KBM-7 (cell line): ENCODE measurements around the gene MIEN1.
"Not testable (repeated sequence)": the region's sequence is repeated elsewhere in the genome, so short reads cannot be mapped to it uniquely, and the experiment has no call there.

ENCODE experiments used
- DNase-seq: peaks from one replicate; pipeline ENCODE4 v3.0.0-alpha.2; 2015
- in situ Hi-C: fragments of 300-500 bp; cut with MboI; formaldehyde crosslinking; loops from 2 replicates; pipeline ENCODE4 v1.14.3; 2020; ENCODE audit warnings: low sequenced_read_pairs, low pct_unique_long_range_greater_than_20kb, mixed read lengths

The MIEN1 gene

GRCh38 chr17:39742856-39743436 lies 12.6 kb upstream of the MIEN1 start:
- in situ Hi-C loops = no loop called here
- no peak for DNase-seq

DNA sequence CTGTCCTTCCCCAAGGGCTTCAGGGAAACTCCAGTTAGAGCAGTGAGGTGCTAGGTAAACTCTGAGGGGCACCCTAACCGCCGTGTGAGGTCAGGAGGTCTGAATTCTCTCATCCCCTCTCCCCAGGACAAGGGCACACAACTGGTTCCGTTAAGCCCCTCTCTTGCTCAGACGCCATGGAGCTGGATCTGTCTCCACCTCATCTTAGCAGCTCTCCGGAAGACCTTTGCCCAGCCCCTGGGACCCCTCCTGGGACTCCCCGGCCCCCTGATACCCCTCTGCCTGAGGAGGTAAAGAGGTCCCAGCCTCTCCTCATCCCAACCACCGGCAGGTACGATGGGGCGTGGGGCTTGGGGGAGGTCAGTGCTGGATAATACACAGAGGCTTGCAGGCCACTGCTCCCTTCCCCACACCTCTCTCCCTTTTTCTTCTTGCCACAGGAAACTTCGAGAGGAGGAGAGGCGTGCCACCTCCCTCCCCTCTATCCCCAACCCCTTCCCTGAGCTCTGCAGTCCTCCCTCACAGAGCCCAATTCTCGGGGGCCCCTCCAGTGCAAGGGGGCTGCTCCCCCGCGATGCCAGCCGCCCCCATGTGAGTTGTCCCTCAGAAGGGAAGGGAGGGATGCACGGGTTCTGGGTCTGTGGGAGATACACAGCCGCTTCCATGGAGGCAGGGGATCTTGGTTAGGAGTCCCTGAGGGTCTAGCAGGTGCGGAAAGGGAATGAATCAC lies 12.0 kb upstream of the MIEN1 start:
- in situ Hi-C loops = no loop called here
- no peak for DNase-seq

- DNase-seq = peak; percentile 39
- in situ Hi-C loops = no loop called here
These were observed 10.2 kb upstream of the MIEN1 start for GRCh38 chr17:39740357-39741111.

DNA sequence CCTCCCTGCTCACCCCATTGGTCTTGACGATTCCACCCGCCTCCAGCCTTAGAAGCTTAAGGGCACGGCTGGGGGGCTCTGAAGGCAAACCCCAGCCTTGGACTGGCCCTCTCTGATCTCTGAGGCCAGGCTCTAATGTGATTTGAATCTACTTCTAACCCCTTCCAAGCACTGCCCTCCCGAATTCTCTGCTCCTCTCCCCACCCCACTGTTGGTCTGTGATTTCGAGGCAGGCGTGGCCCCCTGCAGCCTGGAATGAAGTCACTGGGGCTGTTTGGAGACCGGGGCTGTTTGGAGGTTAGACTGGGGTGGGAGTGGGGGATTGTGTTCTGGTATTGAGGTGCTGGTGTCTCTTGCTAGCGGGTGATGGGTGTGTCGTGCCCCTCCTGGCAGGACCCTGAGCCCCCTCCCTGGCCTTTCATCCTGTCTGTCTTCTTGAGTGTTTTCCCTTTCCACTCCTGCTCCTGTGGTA lies 9.6 kb upstream of the MIEN1 start:
- no peak for DNase-seq
- in situ Hi-C loops = no loop called here

GRCh38 chr17:39738983-39739884 lies 8.9 kb upstream of the MIEN1 start:
- in situ Hi-C loops = no loop called here
- DNase-seq = no peak

DNA sequence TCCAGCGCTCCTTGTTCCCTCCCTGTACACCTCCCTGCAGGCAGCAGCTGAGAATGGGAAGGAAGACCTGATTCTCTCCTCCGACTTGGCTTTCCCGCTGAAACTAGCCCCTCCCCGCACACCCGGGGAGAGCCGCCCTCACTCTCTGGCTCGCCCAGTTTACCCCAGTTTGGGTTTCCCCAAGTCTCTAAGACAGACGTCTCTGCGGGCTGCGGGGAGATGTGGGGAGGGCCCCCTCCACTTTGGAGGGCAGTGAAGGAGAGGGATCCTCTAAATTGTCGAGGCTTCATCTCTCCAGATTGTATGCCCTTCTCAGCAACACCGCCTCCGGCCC lies 8.2 kb upstream of the MIEN1 start:
- no peak for DNase-seq
- in situ Hi-C loops = no loop called here

- no peak for DNase-seq
- in situ Hi-C loops = no loop called here
These were observed 7.6 kb upstream of the MIEN1 start, which contains the start of gene GRB7 for GRCh38 chr17:39737760-39738567. Gene GRB7 (plus strand): TSS chr17:39737938. CDS start chr17:39742302, 4,364 bp downstream.

GRCh38 chr17:39737206-39737759 lies 7.0 kb upstream of the MIEN1 start:
- in situ Hi-C loops = no loop called here
- no peak for DNase-seq

GRCh38 chr17:39736319-39737165 lies 6.2 kb upstream of the MIEN1 start:
- DNase-seq = no peak
- in situ Hi-C loops = no loop called here

DNA sequence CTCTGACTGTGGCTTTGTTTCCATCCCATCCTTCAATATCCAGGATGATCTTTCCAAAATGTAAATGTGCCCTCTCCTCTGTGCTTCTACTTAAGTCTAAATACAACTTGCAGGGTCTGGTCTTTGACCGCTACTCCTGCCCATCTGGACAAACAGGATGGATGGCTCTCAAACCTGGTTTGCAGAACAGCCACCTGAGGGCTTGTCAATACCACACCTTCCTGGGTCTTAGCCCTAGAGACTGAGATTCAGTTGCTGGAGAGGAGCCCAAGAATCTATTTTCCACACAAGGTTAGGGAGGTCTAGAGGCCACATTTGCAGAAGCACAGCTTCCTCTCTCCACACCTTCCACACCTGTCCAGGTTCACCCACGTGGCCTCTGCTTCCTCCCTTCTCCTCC lies 5.5 kb upstream of the MIEN1 start:
- in situ Hi-C loops = no loop called here
- DNase-seq = no peak

GRCh38 chr17:39732586-39732985 lies 2.3 kb upstream of the MIEN1 start:
- in situ Hi-C loops = no loop called here

DNA sequence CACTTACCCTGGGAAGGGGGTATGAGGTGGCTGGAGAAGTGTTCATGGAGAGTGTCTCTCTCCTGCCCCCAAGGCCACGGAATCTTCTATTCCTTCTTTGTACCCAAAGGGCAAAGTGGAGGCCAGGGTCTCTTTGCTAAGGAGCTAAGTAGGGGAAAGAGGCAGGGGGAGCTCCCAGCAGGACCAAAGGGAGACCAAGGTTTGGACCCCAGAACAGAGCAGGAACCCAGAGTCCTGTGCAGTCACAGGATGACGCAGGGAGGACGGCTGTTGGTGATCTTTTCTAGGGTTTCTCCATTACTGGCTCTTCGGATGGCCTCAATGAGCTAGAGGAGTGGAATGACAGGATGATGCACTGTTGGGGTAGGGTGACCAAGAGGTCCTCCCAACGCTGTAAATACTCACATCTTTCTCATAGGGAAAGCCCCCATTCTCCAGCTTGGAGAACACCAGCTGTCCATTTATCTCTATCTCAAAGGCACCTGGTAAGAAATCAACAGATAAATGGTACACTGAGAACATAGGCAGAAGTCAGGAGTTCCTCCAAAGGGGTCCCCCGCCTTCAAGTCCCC lies 966 bp downstream of the MIEN1 start:
- in situ Hi-C loops = no loop called here
- DNase-seq = no peak

More at GRCh38 chr17:39732586-39732985, 2.3 kb upstream of the MIEN1 start:
- DNase-seq = no peak

DNA sequence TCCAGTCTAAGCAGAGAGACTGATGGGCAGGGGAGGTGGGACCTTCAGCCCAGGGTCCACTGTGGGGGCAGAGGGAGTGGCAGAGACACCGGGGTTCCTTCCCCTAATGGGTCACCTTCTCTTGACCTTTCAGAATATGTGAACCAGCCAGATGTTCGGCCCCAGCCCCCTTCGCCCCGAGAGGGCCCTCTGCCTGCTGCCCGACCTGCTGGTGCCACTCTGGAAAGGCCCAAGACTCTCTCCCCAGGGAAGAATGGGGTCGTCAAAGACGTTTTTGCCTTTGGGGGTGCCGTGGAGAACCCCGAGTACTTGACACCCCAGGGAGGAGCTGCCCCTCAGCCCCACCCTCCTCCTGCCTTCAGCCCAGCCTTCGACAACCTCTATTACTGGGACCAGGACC lies 2.8 kb downstream of the MIEN1 start:
- in situ Hi-C loops = no loop called here

DNA sequence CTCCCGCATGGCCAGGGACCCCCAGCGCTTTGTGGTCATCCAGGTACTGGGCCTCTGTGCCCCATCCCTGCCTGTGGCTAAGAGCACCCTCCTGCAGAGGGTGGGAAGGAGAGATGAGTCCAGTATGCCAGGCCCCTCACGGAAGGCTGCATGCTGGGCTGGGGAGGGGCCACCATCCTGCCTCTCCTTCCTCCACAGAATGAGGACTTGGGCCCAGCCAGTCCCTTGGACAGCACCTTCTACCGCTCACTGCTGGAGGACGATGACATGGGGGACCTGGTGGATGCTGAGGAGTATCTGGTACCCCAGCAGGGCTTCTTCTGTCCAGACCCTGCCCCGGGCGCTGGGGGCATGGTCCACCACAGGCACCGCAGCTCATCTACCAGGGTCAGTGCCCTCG lies 3.7 kb downstream of the MIEN1 start:
- DNase-seq = no peak
- in situ Hi-C loops = no loop called here

More for the DNA sequence above, 2.8 kb downstream of the MIEN1 start:
- no peak for DNase-seq

DNA sequence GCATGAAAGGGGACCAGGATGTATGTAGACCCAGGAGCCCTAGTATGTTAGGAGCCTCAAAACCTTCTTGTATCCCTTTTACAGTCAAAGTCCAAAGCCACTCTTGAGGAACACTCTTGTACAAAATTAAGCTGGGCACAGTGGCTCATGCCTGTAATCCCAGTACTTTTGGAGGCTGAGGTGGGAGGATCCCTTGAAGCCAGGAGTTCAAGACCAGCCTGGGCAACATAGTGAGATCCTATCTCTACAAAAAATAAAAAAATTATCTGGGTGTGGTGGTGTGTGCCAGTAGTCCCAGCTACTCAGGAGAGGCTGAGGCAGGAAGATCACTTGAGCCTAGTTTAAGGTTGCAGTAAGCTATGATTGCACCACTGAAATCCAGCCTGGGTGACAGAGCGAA lies 4.4 kb downstream of the MIEN1 start:
- in situ Hi-C loops, DNase-seq: not testable (repeated sequence)

- in situ Hi-C loops = no loop called here
- no peak for DNase-seq
These were observed 5.6 kb downstream of the MIEN1 start for GRCh38 chr17:39724731-39725130.
